GM21717 (cell line): Measurements from ENCODE around the gene CLEC18B.
A peak's percentile ranks its signal among the peaks of the same experiment; 100 is the strongest.
"Not testable (repeated sequence)": the region's sequence is repeated elsewhere in the genome, so short reads cannot be mapped to it uniquely, and the experiment has no call there.

Source experiments
- ATAC-seq: cut with Tn5 transposase; IDR thresholded peaks from one replicate; pipeline ENCODE4 v1.9.1; 2021; ENCODE audit warnings: mild to moderate bottlenecking, moderate library complexity; ENCODE audit not compliant: unreplicated experiment

Gene CLEC18B

GRCh38 chr16:74407362-74407705 lies 13.9 kb downstream of the CLEC18B start:
- not testable (repeated sequence) for ATAC-seq

DNA sequence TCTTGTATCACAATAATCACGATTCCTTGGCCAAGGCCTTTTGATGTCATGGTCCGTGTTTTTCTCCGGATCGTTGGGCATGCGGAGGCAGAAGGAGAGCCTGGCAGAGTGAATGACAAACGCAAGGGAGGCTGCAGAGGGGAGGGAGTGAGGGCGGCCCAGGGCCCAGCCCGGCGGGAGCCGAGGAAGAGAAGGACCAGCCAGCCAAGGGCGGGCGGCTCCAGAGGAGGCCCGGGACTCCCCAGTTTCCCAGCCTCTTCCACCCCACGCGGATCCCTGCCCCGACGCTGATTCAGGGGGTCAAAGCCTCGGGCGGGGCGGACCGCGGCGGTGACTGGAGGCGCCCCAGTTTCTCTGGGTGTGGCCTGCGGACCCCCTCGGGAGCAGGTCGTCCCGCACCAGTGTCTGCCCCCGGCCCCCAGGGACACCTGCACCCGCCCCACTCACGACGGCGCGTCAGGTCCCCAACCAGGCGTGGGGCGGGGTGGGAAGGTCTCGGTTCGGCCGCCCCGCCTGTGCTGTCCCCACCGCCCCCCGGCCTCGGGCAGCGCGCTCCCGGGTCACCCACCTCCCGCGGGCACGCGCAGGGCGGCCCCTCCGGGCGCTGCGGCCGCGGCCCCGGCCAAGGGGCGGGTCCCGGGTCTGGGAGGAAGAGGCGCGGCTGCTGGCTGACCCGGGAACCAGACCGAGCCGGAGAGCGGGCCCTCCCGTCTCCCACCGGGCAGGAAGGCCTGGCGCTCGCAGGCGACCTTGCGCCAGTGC lies 14.5 kb downstream of the CLEC18B start:
- ATAC-seq, result not testable (repeated sequence)

- not testable (repeated sequence) for ATAC-seq
Observed at GRCh38 chr16:74404148-74404933, 16.9 kb downstream of the CLEC18B start.

- not testable (repeated sequence) for ATAC-seq
Observed at GRCh38 chr16:74400238-74400637, 21.0 kb downstream of the CLEC18B start.

GRCh38 chr16:74398212-74398895 lies 22.9 kb downstream of the CLEC18B start:
- not testable (repeated sequence) for ATAC-seq

- ATAC-seq, result not testable (repeated sequence)
Observed at GRCh38 chr16:74396521-74397017, 24.7 kb downstream of the CLEC18B start.

DNA sequence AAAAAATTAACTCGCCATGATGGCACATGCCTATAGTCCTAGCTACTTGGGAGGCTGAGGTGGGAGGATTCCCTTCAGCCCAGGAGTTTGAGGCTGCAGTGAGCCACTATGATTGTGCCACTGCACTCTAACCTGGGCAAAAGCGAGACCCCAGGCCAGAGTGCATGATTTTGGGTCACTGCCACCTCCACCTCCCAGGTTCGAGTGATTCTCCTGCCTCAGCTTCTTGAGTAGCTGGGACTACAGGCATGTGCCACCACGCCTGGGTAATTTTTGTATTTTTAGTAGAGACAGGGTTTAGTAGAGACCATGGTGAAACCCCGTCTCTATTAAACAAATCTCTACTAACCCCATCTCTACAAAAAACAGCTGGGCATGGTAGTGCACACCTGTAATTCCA lies 26.7 kb downstream of the CLEC18B start:
- not testable (repeated sequence) for ATAC-seq

DNA sequence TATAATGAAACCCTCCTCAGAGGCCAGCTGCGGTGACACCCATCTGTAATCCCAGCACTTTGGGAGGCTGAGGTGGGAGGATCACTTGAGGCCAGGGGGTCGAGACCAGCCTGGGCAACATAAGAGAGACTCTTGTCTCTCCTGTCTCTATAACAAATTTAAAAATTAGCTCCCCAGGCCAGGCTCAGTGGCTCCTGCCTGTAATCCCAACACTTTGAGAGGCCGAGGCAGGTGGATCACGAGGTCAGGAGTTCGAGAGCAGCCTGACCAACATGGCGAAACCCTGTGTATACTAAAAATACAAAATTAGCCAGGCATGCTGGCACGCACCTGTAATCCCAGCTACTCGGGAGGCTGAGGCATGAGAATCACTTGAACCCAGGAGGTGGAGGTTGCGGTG lies 27.1 kb downstream of the CLEC18B start:
- not testable (repeated sequence) for ATAC-seq

GRCh38 chr16:74391454-74392050 lies 29.7 kb downstream of the CLEC18B start:
- ATAC-seq, result not testable (repeated sequence)

DNA sequence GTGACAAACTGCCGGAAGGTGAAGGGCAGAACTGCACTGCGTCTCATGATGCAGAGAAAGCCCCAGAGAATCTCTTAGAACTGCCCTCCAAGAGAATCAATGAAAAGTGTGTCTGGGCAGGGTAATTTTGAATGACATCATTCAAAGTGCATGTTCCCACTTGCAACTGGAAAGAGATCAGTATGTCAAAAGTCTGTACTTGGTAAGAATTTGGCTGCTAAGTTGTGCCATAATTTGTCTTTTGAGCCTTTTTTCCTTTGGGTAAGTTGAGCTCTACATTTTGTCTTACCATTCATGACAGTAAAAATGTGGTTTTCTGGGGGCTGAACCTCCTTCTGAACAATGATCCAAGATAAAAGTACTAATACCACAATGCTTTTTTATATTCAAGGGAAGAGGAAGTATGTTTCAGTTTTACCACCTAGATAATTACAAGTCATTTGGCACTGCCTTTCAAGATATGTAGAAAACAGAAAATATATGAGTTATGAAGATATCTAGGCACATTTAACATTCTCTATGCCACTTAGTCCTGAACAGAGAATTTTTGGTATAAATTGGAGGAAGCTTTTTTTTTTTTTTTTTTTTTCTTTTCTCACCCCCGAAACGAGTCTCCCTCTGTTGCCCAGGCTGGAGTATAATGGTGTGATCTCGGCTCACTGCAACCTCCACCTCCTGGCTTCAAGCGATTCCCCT lies 38.8 kb downstream of the CLEC18B start:
- ATAC-seq, result not testable (repeated sequence)

GRCh38 chr16:74373847-74374184 lies 47.5 kb downstream of the CLEC18B start:
- ATAC-seq, result not testable (repeated sequence)

GRCh38 chr16:74372953-74373846 lies 48.1 kb downstream of the CLEC18B start:
- no peak for ATAC-seq

DNA sequence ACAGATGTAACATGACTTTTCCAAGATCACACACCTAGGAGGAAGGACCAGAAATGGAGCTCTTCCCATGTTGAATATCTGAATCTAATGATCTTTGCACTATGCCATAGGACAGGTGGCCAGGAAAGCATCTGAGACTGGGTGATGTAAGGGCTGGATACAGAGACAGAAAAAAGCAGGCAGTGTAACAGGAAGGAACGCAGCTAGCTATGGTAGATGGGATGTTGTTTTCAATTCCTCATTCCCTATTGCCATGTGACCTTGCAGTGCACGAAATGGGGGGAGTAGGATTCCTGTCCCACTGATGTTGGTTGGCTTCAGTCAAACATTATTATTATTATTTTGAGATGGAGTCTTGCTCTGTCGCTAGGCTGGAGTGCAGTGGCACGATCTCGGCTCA lies 48.9 kb downstream of the CLEC18B start:
- no peak for ATAC-seq

- not testable (repeated sequence) for ATAC-seq
Observed at GRCh38 chr16:74370338-74371135, 50.7 kb downstream of the CLEC18B start.

- peak; percentile 91 for ATAC-seq
Observed at GRCh38 chr16:74368002-74368911, 53.0 kb downstream of the CLEC18B start.

DNA sequence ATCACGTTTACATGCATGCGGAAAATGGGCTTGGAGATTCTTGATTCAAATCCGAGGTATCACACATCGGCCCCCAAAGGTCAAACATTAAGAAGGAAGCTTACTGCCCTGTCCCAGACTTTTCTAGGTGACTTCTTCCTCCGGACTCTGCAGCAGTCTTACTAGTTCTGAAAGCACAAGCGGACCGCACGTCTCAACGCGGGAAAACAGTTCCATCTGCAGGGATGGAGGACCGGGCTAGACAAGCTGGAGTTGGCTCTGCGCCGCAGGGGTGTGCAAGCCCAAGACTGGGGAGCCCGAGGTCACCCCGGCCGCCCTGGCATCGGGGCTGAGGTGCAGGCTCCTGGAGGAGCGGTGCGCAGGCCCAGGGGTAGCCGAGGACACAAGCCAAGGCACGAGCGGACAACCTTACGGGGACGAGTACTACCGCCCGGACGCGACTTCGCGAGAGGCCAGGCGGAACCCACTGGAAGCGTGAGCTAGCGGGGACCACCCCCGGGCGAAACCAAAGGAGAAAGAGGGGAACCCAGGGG lies 53.7 kb downstream of the CLEC18B start:
- peak; percentile 46 for ATAC-seq
